HEK293 (cell line): ENCODE data around the gene ASPRV1.

Experiments used
- GFI1B ChIP-seq: fragments of 450-650 bp; formaldehyde crosslinking; IDR thresholded peaks from 2 replicates; pipeline ENCODE4 v1.5.1; 2016; ENCODE audit warnings: missing biosample characterization, missing genetic modification characterization
- ZFP3 ChIP-seq: fragments of 450-650 bp; formaldehyde crosslinking; IDR thresholded peaks from 2 replicates; pipeline ENCODE4 v1.5.1; 2016; ENCODE audit warnings: low read depth, missing biosample characterization, missing genetic modification characterization
- ZNF121 ChIP-seq: fragments of 450-650 bp; formaldehyde crosslinking; IDR thresholded peaks from 2 replicates; pipeline ENCODE4 v1.5.1; 2016; ENCODE audit warnings: missing biosample characterization, missing genetic modification characterization
- ZNF169 ChIP-seq: fragments of 450-650 bp; formaldehyde crosslinking; IDR thresholded peaks from 2 replicates; pipeline ENCODE4 v1.5.1; 2016; ENCODE audit warnings: missing biosample characterization, missing genetic modification characterization
- ZNF394 ChIP-seq: fragments of 450-650 bp; formaldehyde crosslinking; IDR thresholded peaks from 2 replicates; pipeline ENCODE4 v1.5.1; 2016; ENCODE audit warnings: missing biosample characterization, missing genetic modification characterization, mild to moderate bottlenecking, moderate library complexity, borderline replicate concordance
- ZNF398 ChIP-seq: fragments of 450-650 bp; formaldehyde crosslinking; IDR thresholded peaks from 2 replicates; pipeline ENCODE4 v1.5.1; 2017; ENCODE audit warnings: missing biosample characterization, missing genetic modification characterization
- ZNF518A ChIP-seq: fragments of 450-650 bp; formaldehyde crosslinking; conservative IDR thresholded peaks from 2 replicates; pipeline ENCODE4 v1.5.1; 2016; ENCODE audit warnings: low read depth, missing biosample characterization, missing genetic modification characterization
- ZNF76 ChIP-seq: fragments of 450-650 bp; formaldehyde crosslinking; IDR thresholded peaks from 2 replicates; pipeline ENCODE4; 2016; ENCODE audit warnings: low read depth, missing biosample characterization, missing genetic modification characterization, borderline replicate concordance
- TF ChIP-seq, protein P1 (sequence below): fragments of 450-650 bp; formaldehyde crosslinking; IDR thresholded peaks from 2 replicates; pipeline ENCODE4 v1.5.1; 2016; ENCODE audit warnings: missing biosample characterization, missing genetic modification characterization

DNA sequence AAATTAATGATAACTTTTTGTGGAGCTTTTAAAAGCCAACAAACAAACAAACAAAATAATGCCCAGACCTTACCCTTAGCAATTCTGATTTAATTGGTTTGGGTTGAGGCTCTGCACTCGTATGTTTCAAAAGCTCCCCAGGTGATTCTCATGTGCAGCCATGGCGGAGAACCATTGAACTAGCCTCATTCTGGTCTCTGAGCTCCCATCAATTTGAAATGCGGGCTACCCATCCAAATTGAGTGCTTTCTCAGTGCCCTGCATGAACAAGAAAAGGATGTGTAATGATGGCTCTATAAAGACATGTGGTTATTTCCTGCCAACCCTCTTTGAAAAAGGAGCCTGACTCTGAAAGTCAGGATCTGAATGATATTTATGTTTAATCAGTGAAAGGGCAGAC, 38.3 kb downstream of the ASPRV1 start:
- TF ChIP-seq ZNF518A (tag by site-specific recombination), result no peak
- TF ChIP-seq ZNF121 (tag by site-specific recombination), result no peak
- no peak for TF ChIP-seq ZNF76 (tag by site-specific recombination)
- TF ChIP-seq, protein P1, sequence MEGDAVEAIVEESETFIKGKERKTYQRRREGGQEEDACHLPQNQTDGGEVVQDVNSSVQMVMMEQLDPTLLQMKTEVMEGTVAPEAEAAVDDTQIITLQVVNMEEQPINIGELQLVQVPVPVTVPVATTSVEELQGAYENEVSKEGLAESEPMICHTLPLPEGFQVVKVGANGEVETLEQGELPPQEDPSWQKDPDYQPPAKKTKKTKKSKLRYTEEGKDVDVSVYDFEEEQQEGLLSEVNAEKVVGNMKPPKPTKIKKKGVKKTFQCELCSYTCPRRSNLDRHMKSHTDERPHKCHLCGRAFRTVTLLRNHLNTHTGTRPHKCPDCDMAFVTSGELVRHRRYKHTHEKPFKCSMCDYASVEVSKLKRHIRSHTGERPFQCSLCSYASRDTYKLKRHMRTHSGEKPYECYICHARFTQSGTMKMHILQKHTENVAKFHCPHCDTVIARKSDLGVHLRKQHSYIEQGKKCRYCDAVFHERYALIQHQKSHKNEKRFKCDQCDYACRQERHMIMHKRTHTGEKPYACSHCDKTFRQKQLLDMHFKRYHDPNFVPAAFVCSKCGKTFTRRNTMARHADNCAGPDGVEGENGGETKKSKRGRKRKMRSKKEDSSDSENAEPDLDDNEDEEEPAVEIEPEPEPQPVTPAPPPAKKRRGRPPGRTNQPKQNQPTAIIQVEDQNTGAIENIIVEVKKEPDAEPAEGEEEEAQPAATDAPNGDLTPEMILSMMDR (tag by site-specific recombination), result no peak
- no peak for TF ChIP-seq ZNF394 (tag by site-specific recombination)
- no peak for TF ChIP-seq GFI1B
- TF ChIP-seq ZNF398 (tag by site-specific recombination), result no peak
- TF ChIP-seq ZFP3 (tag by site-specific recombination), result no peak
- TF ChIP-seq ZNF169, result no peak
